SK-N-SH (cell line): ENCODE measurements around the gene CMTM2. TPM values are rescaled to one million over a fixed set of nuclear protein-coding genes. Genes with fewer than 3 reads are reported as not detected.

Source experiments
- CTCF ChIA-PET: fragments of 300-600, 350-600 bp; formaldehyde crosslinking; extraction: SDS; loops from one replicate; lab custom pipeline; 2021; lab: Yijun Ruan, JAX
- POLR2A ChIA-PET: fragments of 350-600 bp; sonication (Branson Sonifier 250); formaldehyde crosslinking; extraction: SDS; loops from one replicate; lab custom pipeline; 2020; ENCODE audit warnings: antibody characterized with exemption, inconsistent platforms; lab: Yijun Ruan, JAX
- DNase-seq: peaks from one replicate; pipeline ENCODE4 v3.0.0; 2012
- H2AFZ ChIP-seq: fragments of 200-600 bp; sonication (generic); 2 replicates; pipeline ENCODE4 v1.8.1; 2016; ENCODE audit warnings: antibody characterized with exemption, mild to moderate bottlenecking, low read depth
- H3F3A ChIP-seq: fragments of 200-600 bp; sonication (generic); replicated peaks from 2 replicates; pipeline ENCODE3; 2016; ENCODE audit warnings: antibody characterized with exemption, mild to moderate bottlenecking; ENCODE audit not compliant: insufficient read depth
- H3K27ac ChIP-seq, 2 experiments: fragments of 200-500 bp in 1 of 2; fragments of 200-600 bp in 1 of 2; sonication (Bioruptor generic) in 1 of 2; sonication (generic), shearing (Covaris generic) in 1 of 2; 2 replicates each; pipeline versions ENCODE4 v1.5.1 to v1.6.1; 2014 to 2016; ENCODE audit warnings: low read depth in 2 of 2, inconsistent platforms in 1 of 2, low read length in 1 of 2, mild to moderate bottlenecking in 1 of 2, mixed read lengths in 1 of 2
- H3K27me3 ChIP-seq: fragments of 200-600 bp; sonication (generic), shearing (Covaris generic); 2 replicates; pipeline ENCODE4 v1.6.1; 2016; ENCODE audit warnings: mixed run types; ENCODE audit not compliant: insufficient read depth
- H3K36me3 ChIP-seq, 2 experiments: fragments of 200-500 bp in 1 of 2; fragments of 200-600 bp in 1 of 2; sonication (Bioruptor generic) in 1 of 2; sonication (generic) in 1 of 2; replicated peaks in 1 of 2; 2 replicates each; pipeline versions ENCODE3 to v1.5.1; 2014 to 2016; ENCODE audit warnings: low read length in 1 of 2, mild to moderate bottlenecking in 1 of 2; ENCODE audit not compliant: insufficient read depth in 2 of 2, control insufficient read depth in 1 of 2
- H3K4me1 ChIP-seq, 2 experiments: fragments of 200-500 bp in 1 of 2; fragments of 200-600 bp in 1 of 2; sonication (Bioruptor generic) in 1 of 2; sonication (generic), shearing (Covaris generic) in 1 of 2; 2 replicates each; pipeline versions ENCODE4 v1.5.1 to v1.6.1; 2014 to 2016; ENCODE audit warnings: low read depth in 1 of 2, low read length in 1 of 2, mixed run types in 1 of 2; ENCODE audit not compliant: insufficient read depth in 2 of 2, control insufficient read depth in 1 of 2
- H3K4me2 ChIP-seq: fragments of 200-600 bp; sonication (generic), shearing (Covaris generic); 2 replicates; pipeline ENCODE4 v1.6.1; 2017; ENCODE audit warnings: mixed run types
- H3K4me3 ChIP-seq, 2 experiments: fragments of 200-500 bp in 1 of 2; fragments of 200-600 bp in 1 of 2; sonication (Bioruptor generic) in 1 of 2; sonication (generic), shearing (Covaris generic) in 1 of 2; 2 replicates each; pipeline versions ENCODE4 v1.5.1 to v1.8.1; 2014 to 2016; ENCODE audit warnings: low read depth in 2 of 2, inconsistent platforms in 1 of 2, low read length in 1 of 2, mild to moderate bottlenecking in 1 of 2, mixed read lengths in 1 of 2, moderate library complexity in 1 of 2
- H3K79me2 ChIP-seq: fragments of 200-600 bp; sonication (generic); 2 replicates; pipeline ENCODE4 v1.8.1; 2017; ENCODE audit warnings: mild to moderate bottlenecking; ENCODE audit not compliant: insufficient read depth
- H3K9ac ChIP-seq: fragments of 200-600 bp; sonication (generic); 2 replicates; pipeline ENCODE4 v1.6.1; 2017; ENCODE audit warnings: mixed run types
- H3K9me2 ChIP-seq: fragments of 200-600 bp; sonication (generic); 2 replicates; pipeline ENCODE4 v1.6.1; 2017; ENCODE audit warnings: mixed run types
- H3K9me3 ChIP-seq: fragments of 200-600 bp; sonication (generic); 2 replicates; pipeline ENCODE4 v1.6.1; 2017; ENCODE audit warnings: mixed run types, mild to moderate bottlenecking, moderate library complexity
- H4K20me1 ChIP-seq: fragments of 200-600 bp; sonication (generic); 2 replicates; pipeline ENCODE4 v1.6.1; 2017; ENCODE audit warnings: mild to moderate bottlenecking, mixed run types; ENCODE audit not compliant: insufficient read depth
- CHD2 ChIP-seq: fragments of 150-350 bp; IDR thresholded peaks from 2 replicates; pipeline ENCODE4 v1.6.1; 2018; ENCODE audit warnings: low read length; ENCODE audit not compliant: partially characterized antibody
- CTCF ChIP-seq: fragments of 200-600 bp; sonication (generic); IDR thresholded peaks from 2 replicates; pipeline ENCODE4 v1.6.1; 2017; ENCODE audit warnings: antibody characterized with exemption, mild to moderate bottlenecking, moderate library complexity
- EP300 ChIP-seq, 2 experiments: IDR thresholded peaks; 2 replicates each; pipeline versions ENCODE4 v1.4.0 to v1.6.1; 2012; ENCODE audit warnings: borderline replicate concordance in 1 of 2, low read depth in 1 of 2, low read length in 1 of 2
- EZH2phosphoT487 ChIP-seq: fragments of 200-600 bp; sonication (generic); IDR thresholded peaks from 2 replicates; pipeline ENCODE4 v1.6.1; 2017; ENCODE audit warnings: low read depth, mixed run types, mild to moderate bottlenecking, antibody characterized with exemption, moderate library complexity, borderline replicate concordance
- FOSL2 ChIP-seq: IDR thresholded peaks from 2 replicates; pipeline ENCODE4 v1.4.0; 2012; ENCODE audit warnings: low read depth, mild to moderate bottlenecking, moderate library complexity, borderline replicate concordance
- FOXJ3 ChIP-seq: sonication (generic); formaldehyde crosslinking; IDR thresholded peaks from 2 replicates; pipeline ENCODE4 v1.5.1; 2020; ENCODE audit warnings: mild to moderate bottlenecking, missing genetic modification reagents
- GABPA ChIP-seq: IDR thresholded peaks from 2 replicates; pipeline ENCODE4 v1.4.0; 2012; ENCODE audit warnings: low read depth, mild to moderate bottlenecking
- GATA2 ChIP-seq: sonication (generic); formaldehyde crosslinking; IDR thresholded peaks from 2 replicates; pipeline ENCODE4 v1.5.0; 2020; ENCODE audit warnings: mild to moderate bottlenecking, missing genetic modification reagents
- IRF3 ChIP-seq: fragments of 150-350 bp; IDR thresholded peaks from 2 replicates; pipeline ENCODE4 v1.6.1; 2016; ENCODE audit warnings: mild to moderate bottlenecking, low read depth, low read length
- JUND ChIP-seq: IDR thresholded peaks from 2 replicates; pipeline ENCODE4 v1.4.0; 2012
- MAX ChIP-seq: IDR thresholded peaks from 2 replicates; pipeline ENCODE4 v1.4.0; 2012; ENCODE audit warnings: low read depth
- PBX3 ChIP-seq: IDR thresholded peaks from 2 replicates; pipeline ENCODE4; 2012
- RFX5 ChIP-seq: IDR thresholded peaks from 2 replicates; pipeline ENCODE4 v1.6.1; 2012; ENCODE audit warnings: mild to moderate bottlenecking, improper control_type of control experiment, low read length
- RXRA ChIP-seq: IDR thresholded peaks from 2 replicates; pipeline ENCODE4 v1.4.0; 2012; ENCODE audit warnings: low read depth, mild to moderate bottlenecking, borderline replicate concordance
- SIN3A ChIP-seq: IDR thresholded peaks from 2 replicates; pipeline ENCODE4 v1.6.1; 2012; ENCODE audit warnings: low read depth, mild to moderate bottlenecking, low read length, moderate library complexity, borderline replicate concordance
- TAF1 ChIP-seq: IDR thresholded peaks from 2 replicates; pipeline ENCODE4 v1.6.1; 2012; ENCODE audit warnings: low read depth, mild to moderate bottlenecking, low read length, moderate library complexity, borderline replicate concordance
- TEAD4 ChIP-seq: IDR thresholded peaks from 2 replicates; pipeline ENCODE4 v1.4.0; 2012; ENCODE audit warnings: mild to moderate bottlenecking, borderline replicate concordance; ENCODE audit not compliant: insufficient read depth
- USF2 ChIP-seq: fragments of 150-350 bp; IDR thresholded peaks from 2 replicates; pipeline ENCODE4 v1.6.1; 2017; ENCODE audit warnings: antibody characterized with exemption, low read length, low read depth, borderline replicate concordance
- ZBTB33 ChIP-seq: IDR thresholded peaks from 2 replicates; pipeline ENCODE4 v1.4.0; 2012; ENCODE audit warnings: low read depth, borderline replicate concordance
- WGBS: methylation state at CpG from one replicate; pipeline ENCODE4 v1.1.6; 2017; ENCODE audit warnings: low lambda C conversion rate; 5-methylcytosine and 5-hydroxymethylcytosine counted together
- polyA plus RNA-seq, 3 experiments: library from polyadenylated mRNA; depleted of rRNA; stranded (reverse); fragments of >200 nt; gene quantifications; 2 replicates each; pipeline ENCODE4 v1.2.3, GENCODE V29; 2012

The CMTM2 gene
- polyA plus RNA-seq, 1 of the 3 experiments (the other 2 are of a cell fraction): not detected

- H3K27me3 ChIP-seq: no peaks in the 10 kb centered on the region
- no peak for DNase-seq
- H3K4me3 ChIP-seq: no peak overlapping the region
- ChIA-PET CTCF (interaction anchor here (0.8 to 1.5 kb wide), 3 partner anchors 9 to 167 kb away, joined by 3 to 4 read pairs (median 4); partner anchors contain the start of gene CMTM3), POLR2A (no interaction called here)
- peaks cover 2 to 6% of the 10 kb centered on the region in 2 experiments for H3K36me3 ChIP-seq
- no peak overlapping the region for H3K4me2 ChIP-seq
- H4K20me1 ChIP-seq: peaks cover 4% of the 10 kb centered on the region; the same call in 1 of the 2 replicates
- no peak overlapping the region for H2AFZ ChIP-seq
- no peak overlapping the region for H3K27ac ChIP-seq
- H3F3A ChIP-seq: peaks cover 11% of the 10 kb centered on the region
- peaks cover 0 to 6% of the 10 kb centered on the region in 2 experiments; a peak in 1 of 4 replicates for H3K4me1 ChIP-seq
- H3K9me2 ChIP-seq: no peaks in the 10 kb centered on the region
- no peaks in the 10 kb centered on the region for H3K79me2 ChIP-seq
- WGBS: 94% methylated on average over 3 of the region's 3 CpGs
- no peaks in the 10 kb centered on the region for H3K9me3 ChIP-seq
- no peak overlapping the region for H3K9ac ChIP-seq
- TF ChIP-seq EP300 (IDR thresholded peaks at IDR 0.05; ENCODE audit: borderline replicate concordance in 1 of 2, low read depth in 1 of 2, low read length in 1 of 2) (no peak), SIN3A (no peak), ZBTB33 (no peak), RXRA (no peak), CTCF (no peak), GATA2 (no peak), MAX (no peak), CHD2 (no peak), EZH2phosphoT487 (no peak), USF2 (no peak), PBX3 (no peak), FOSL2 (no peak), GABPA (no peak), JUND (no peak), TAF1 (no peak), TEAD4 (no peak), RFX5 (no peak), IRF3 (no peak), FOXJ3 (CRISPR knock-in tag) (no peak)
- TF ChIP-seq, all 33 proteins: peak for 0
Observed at GRCh38 chr16:66574531-66574930, 4.7 kb upstream of the CMTM2 start.
